Cardiac muscle cell (in vitro differentiated cells and primary cell): Measurements from ENCODE around the gene WDR88. TPM values are rescaled to one million over a fixed set of nuclear protein-coding genes. Genes with fewer than 3 reads are reported as not detected.

ENCODE experiments used
- DNase-seq, 2 donors: peaks; one replicate each; pipeline versions ENCODE4 v3.0.0 to v3.0.0-alpha.2; 2010 to 2017; ENCODE audit warnings: low read depth in 1 of 2, low spot score in 1 of 2
- H3K27ac ChIP-seq: fragments of 200-600 bp; sonication (generic); 2 replicates; pipeline ENCODE4 v1.5.1; 2016
- H3K27me3 ChIP-seq: fragments of 200-600 bp; sonication (generic); 2 replicates; pipeline ENCODE4 v1.6.0; 2016; ENCODE audit warnings: control low read depth
- H3K36me3 ChIP-seq: fragments of 200-600 bp; sonication (generic); 2 replicates; pipeline ENCODE4 v1.5.1; 2016; ENCODE audit warnings: control low read depth
- H3K4me1 ChIP-seq: fragments of 200-600 bp; sonication (generic); 2 replicates; pipeline ENCODE4 v1.8.1; 2017; ENCODE audit warnings: low read depth, mild to moderate bottlenecking, mixed run types
- H3K4me3 ChIP-seq: fragments of 200-600 bp; sonication (generic); 2 replicates; pipeline ENCODE4 v1.5.1; 2016; ENCODE audit warnings: mild to moderate bottlenecking
- H3K9me3 ChIP-seq: fragments of 200-600 bp; sonication (generic); 2 replicates; pipeline ENCODE4 v1.5.1; 2017; ENCODE audit warnings: low read depth, mild to moderate bottlenecking, control low read depth
- polyA plus RNA-seq: library from polyadenylated mRNA; unstranded; fragments of >200 nt; fragmentation: Nextera tagmentation; extraction: Ambion mirVana; gene quantifications from 2 replicates; pipeline ENCODE4 v1.2.1, GENCODE V29; 2016
- total RNA-seq: library from RNA; depleted of rRNA; stranded (reverse); fragments of >200 nt; gene quantifications from 2 replicates; pipeline ENCODE4 v1.2.3, GENCODE V29; 2016
- TF ChIP-seq, protein P1 (sequence below): IDR thresholded peaks from 2 replicates; pipeline ENCODE4 v1.5.1; 2012; ENCODE audit warnings: low read depth, mild to moderate bottlenecking, low read length

WDR88 gene
- total and polyA plus RNA-seq, 2 experiments from 2014 or later, result 0.78 TPM; not detected in 1

DNA sequence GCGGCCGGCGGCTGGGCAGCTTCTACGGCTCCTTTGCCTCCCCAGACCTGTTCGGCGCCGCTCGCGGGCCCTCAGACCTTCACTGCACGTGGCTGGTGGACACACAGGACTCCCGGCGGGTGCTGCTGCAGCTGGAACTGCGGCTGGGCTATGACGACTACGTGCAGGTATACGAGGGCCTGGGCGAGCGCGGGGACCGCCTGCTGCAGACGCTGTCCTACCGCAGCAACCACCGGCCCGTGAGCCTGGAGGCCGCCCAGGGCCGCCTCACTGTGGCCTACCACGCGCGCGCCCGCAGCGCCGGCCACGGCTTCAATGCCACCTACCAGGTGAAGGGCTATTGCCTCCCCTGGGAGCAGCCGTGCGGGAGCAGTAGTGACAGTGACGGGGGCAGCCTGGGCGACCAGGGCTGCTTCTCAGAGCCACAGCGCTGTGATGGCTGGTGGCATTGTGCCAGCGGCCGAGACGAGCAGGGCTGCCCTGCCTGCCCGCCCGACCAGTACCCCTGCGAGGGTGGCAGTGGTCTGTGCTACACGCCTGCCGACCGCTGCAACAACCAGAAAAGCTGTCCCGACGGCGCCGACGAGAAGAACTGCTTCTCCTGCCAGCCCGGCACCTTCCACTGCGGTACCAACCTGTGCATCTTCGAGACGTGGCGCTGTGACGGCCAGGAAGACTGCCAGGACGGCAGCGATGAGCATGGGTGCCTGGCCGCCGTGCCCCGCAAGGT, 73.8 kb downstream of the WDR88 start:
- Histone ChIP-seq H3K9me3 (no peaks in the 10 kb centered on the region), H3K4me3 (no peak overlapping the region), H3K27ac (no peak overlapping the region), H3K27me3 (no peaks in the 10 kb centered on the region), H3K4me1 (no peaks in the 10 kb centered on the region), H3K36me3 (no peaks in the 10 kb centered on the region)
- DNase-seq, result no peak
- TF ChIP-seq, protein P1, sequence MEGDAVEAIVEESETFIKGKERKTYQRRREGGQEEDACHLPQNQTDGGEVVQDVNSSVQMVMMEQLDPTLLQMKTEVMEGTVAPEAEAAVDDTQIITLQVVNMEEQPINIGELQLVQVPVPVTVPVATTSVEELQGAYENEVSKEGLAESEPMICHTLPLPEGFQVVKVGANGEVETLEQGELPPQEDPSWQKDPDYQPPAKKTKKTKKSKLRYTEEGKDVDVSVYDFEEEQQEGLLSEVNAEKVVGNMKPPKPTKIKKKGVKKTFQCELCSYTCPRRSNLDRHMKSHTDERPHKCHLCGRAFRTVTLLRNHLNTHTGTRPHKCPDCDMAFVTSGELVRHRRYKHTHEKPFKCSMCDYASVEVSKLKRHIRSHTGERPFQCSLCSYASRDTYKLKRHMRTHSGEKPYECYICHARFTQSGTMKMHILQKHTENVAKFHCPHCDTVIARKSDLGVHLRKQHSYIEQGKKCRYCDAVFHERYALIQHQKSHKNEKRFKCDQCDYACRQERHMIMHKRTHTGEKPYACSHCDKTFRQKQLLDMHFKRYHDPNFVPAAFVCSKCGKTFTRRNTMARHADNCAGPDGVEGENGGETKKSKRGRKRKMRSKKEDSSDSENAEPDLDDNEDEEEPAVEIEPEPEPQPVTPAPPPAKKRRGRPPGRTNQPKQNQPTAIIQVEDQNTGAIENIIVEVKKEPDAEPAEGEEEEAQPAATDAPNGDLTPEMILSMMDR, result no peak

DNA sequence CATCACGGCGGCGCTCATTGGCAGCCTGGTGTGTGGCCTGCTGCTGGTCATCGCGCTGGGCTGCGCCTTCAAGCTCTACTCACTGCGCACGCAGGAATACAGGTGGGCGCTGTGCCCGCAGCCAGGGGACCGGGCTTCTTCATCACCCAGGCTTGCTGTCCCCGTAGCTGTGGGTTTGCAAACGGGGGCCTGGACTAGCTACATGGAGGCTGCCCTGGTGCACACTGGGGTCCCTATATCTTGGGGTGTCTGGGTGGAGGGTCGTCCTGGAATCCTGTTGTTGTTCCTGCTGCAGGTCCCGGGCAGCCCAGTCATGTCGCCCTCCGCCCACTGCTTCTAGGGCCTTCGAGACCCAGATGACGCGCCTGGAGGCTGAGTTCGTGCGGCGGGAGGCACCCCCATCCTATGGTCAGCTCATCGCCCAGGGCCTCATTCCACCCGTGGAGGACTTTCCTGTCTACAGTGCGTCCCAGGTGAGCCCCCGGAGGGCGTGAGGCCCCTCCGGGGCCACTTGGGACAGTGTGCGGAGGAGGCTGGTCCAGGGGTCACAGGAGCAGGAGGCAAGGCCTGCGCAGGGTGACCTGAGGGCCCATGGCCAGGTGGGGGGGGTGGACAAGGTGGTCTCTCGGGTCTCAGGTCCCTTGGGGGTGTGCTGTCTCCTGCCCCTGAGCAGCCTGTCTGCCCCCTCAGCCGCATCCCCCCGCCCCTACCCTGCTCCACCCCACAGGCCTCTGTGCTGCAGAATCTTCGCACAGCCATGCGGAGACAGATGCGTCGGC, 74.5 kb downstream of the WDR88 start:
- Histone ChIP-seq H3K9me3 (no peaks in the 10 kb centered on the region), H3K36me3 (no peaks in the 10 kb centered on the region), H3K4me3 (no peak overlapping the region), H3K27ac (no peak overlapping the region), H3K27me3 (no peaks in the 10 kb centered on the region), H3K4me1 (no peaks in the 10 kb centered on the region)
- DNase-seq, result no peak
- TF ChIP-seq, protein P1, result no peak

- H3K4me3 ChIP-seq, result no peak overlapping the region
- no peak overlapping the region for H3K27ac ChIP-seq
- H3K4me1 ChIP-seq, result no peaks in the 10 kb centered on the region
Observed at GRCh38 chr19:33207040-33207620, 75.2 kb downstream of the WDR88 start.

DNA sequence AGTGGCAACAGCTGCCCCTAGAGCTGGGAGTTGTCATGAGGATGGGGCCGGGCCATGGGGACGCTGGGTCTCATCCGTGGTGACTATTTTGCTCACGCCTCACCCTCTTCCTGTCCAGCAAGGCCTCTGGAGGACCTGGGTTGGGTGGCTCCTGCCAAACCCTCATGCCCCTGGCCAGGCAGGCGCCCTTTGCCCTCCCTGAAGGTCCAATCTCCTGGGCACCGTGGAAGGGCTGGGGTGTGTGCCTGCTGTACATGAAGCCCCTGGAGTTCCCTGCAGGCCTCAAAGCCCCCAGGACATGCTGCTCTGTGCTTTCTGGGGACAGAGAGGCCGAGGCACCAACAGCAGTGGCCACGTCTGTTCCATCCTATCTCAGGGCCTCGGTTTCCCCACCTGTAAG, 76.0 kb downstream of the WDR88 start:
- Histone ChIP-seq H3K9me3 (no peaks in the 10 kb centered on the region), H3K27me3 (no peaks in the 10 kb centered on the region), H3K36me3 (no peaks in the 10 kb centered on the region), H3K27ac (no peak overlapping the region), H3K4me1 (no peaks in the 10 kb centered on the region), H3K4me3 (no peak overlapping the region)
- DNase-seq, result no peak
- TF ChIP-seq, protein P1, result no peak

More at GRCh38 chr19:33207040-33207620, 75.2 kb downstream of the WDR88 start:
- no peaks in the 10 kb centered on the region for H3K36me3 ChIP-seq
- no peaks in the 10 kb centered on the region for H3K9me3 ChIP-seq
- no peak for DNase-seq
- TF ChIP-seq, protein P1, result no peak
- no peaks in the 10 kb centered on the region for H3K27me3 ChIP-seq

GRCh38 chr19:33208371-33208895, 76.5 kb downstream of the WDR88 start:
- Histone ChIP-seq H3K9me3 (no peaks in the 10 kb centered on the region), H3K36me3 (no peaks in the 10 kb centered on the region), H3K27ac (no peak overlapping the region), H3K27me3 (no peaks in the 10 kb centered on the region), H3K4me3 (no peak overlapping the region), H3K4me1 (no peaks in the 10 kb centered on the region)
- TF ChIP-seq, protein P1, result no peak
- DNase-seq, result no peak
